Breast epithelium (tissue), 3 donors: Measurements from ENCODE around the gene ADH1A.

Source experiments
- POLR2A ChIP-seq: fragments of 450-650 bp; IDR thresholded peaks from one replicate; pipeline ENCODE4 v1.6.1; 2016; ENCODE audit warnings: antibody characterized with exemption, mild to moderate bottlenecking, moderate library complexity
- POLR2AphosphoS5 ChIP-seq, 3 donors: sonication (generic); formaldehyde crosslinking; IDR thresholded peaks; one replicate each; pipeline ENCODE4 v1.6.1; 2017; ENCODE audit warnings: antibody characterized with exemption in 3 of 3
- TF ChIP-seq, protein P1 (sequence below), 3 donors: fragments of 450-650 bp; IDR thresholded peaks; one replicate each; pipeline ENCODE4 v1.5.1; 2016 to 2017; ENCODE audit warnings: antibody characterized with exemption in 3 of 3, mild to moderate bottlenecking in 3 of 3, moderate library complexity in 3 of 3

DNA sequence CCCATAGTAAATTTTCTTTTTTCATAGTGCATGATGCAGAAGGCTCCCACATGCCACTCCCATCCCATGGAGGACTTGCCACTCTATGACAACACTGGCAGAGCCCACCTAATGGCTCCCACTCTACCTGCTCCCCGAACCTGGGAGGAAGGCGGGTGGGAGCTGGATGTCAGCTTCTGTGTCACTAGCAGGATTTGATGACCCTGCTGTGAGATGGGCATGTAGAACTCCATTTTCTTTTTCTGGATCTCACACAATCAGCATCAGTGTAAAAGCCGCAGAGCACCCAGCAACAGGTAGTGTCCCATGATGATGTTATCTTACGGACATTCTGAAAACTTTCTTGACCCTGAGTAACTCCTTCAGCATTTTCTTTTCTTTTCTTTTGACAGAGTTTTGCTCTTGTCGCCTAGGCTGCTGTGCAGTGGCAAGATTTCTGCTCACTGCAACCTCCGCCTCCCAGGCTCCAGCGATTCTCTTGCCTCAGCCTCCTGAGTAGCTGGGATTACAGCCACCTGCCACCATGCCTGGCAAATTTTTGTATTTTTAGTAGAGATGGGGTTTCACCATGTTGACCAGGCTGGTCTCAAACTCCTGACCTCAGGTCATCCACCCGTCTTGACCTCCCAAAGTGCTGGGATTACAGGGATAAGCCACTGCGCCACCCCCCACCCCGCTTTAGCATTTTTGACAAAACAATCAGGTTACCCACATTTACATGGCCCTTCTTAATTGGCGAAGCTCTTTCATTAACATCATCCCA lies 15.0 kb upstream of the ADH1A start:
- TF ChIP-seq POLR2AphosphoS5 (IDR thresholded peaks at IDR 0.05), result peak in 2 of 3 donors; percentile 54 to 65
- TF ChIP-seq, protein P1, sequence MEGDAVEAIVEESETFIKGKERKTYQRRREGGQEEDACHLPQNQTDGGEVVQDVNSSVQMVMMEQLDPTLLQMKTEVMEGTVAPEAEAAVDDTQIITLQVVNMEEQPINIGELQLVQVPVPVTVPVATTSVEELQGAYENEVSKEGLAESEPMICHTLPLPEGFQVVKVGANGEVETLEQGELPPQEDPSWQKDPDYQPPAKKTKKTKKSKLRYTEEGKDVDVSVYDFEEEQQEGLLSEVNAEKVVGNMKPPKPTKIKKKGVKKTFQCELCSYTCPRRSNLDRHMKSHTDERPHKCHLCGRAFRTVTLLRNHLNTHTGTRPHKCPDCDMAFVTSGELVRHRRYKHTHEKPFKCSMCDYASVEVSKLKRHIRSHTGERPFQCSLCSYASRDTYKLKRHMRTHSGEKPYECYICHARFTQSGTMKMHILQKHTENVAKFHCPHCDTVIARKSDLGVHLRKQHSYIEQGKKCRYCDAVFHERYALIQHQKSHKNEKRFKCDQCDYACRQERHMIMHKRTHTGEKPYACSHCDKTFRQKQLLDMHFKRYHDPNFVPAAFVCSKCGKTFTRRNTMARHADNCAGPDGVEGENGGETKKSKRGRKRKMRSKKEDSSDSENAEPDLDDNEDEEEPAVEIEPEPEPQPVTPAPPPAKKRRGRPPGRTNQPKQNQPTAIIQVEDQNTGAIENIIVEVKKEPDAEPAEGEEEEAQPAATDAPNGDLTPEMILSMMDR (IDR thresholded peaks at IDR 0.05), result no peak
- TF ChIP-seq POLR2A, result no peak
